Right atrium auricular region (tissue), 2 donors: Measurements from ENCODE around the gene EDRF1. TPM values are rescaled to one million over a fixed set of nuclear protein-coding genes. Genes with fewer than 3 reads are reported as not detected.

Experiments used
- DNase-seq: peaks from one replicate; pipeline ENCODE4 v3.0.0-alpha.2; 2019; ENCODE audit warnings: low spot score
- H3K27ac ChIP-seq, 2 donors: fragments of 200-600 bp; sonication (generic); 1 replicate in 1 of 2; 2 replicates in 1 of 2; pipeline ENCODE4 v1.5.1; 2016 to 2019
- H3K27me3 ChIP-seq, 2 donors: fragments of 200-600 bp; sonication (generic); one replicate each; pipeline versions ENCODE4 v1.5.1 to v1.6.0; 2017 to 2019
- H3K36me3 ChIP-seq: fragments of 200-600 bp; sonication (generic); one replicate; pipeline ENCODE4 v1.5.1; 2016
- H3K4me1 ChIP-seq, 2 donors: fragments of 200-600 bp; sonication (generic); one replicate each; pipeline versions ENCODE4 v1.5.1 to v1.6.0; 2017 to 2019
- H3K4me3 ChIP-seq, 2 donors: fragments of 200-600 bp; sonication (generic); 1 replicate in 1 of 2; 2 replicates in 1 of 2; pipeline ENCODE4 v1.5.1; 2017 to 2019; ENCODE audit warnings: mild to moderate bottlenecking in 1 of 2, moderate library complexity in 1 of 2
- H3K9me3 ChIP-seq, 2 donors: fragments of 200-600 bp; sonication (generic); one replicate each; pipeline ENCODE4 v1.5.1; 2019
- CTCF ChIP-seq, 2 donors: fragments of 200-600 bp; sonication (generic); IDR thresholded peaks; one replicate each; pipeline ENCODE4 v1.5.1; 2019; ENCODE audit warnings: antibody characterized with exemption in 2 of 2
- total RNA-seq, 2 donors: library from RNA; depleted of rRNA; stranded (reverse); fragments of >200 nt; gene quantifications; one replicate each; pipeline ENCODE4 v1.1.0, GENCODE V29; 2016

The EDRF1 gene
- total RNA-seq, 2 donors from 2014 or later: 11.4 to 11.5 TPM

DNA sequence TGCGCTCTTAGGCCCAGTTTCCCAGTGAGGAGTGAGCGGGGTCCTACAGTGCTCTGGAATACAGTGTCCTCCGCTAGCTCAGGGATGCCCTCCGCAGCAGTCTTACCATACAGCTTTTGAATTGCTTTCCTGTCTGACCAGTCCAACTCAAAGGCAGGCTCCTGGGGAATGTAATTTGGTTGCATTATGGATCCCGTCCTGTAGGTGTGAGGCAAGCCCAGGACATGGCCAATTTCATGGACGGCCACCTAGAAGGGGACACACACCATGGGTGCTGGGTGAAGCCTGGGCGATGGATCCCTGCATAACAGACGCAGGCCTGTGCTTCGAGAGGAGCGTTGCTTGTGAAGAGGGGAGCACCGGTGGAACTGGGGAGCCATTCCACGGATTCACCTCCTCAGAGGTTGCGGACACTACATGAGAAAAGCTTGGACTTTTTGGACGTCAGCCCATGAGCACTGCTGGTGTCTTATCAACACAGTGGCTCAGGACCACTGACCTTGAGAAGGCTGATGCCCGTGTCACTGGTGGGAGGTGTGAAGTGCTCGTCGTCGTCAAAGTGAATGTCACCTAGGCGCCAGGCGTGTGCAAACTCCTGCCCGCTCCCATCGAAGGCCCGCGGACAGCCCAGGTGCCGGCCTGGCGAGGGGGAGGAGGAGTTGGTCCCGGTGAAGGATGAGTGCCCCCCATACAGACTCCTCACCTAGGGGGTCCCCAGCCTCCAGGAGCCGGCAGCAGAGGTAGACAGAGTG lies 52.8 kb downstream of the EDRF1 start:
- Histone ChIP-seq H3K27me3 (no peaks in the 10 kb centered on the region), H3K9me3 (no peaks in the 10 kb centered on the region), H3K4me3 (no peak overlapping the region), H3K27ac (no peak overlapping the region), H3K36me3 (no peaks in the 10 kb centered on the region), H3K4me1 (peaks cover 0 to 21% of the 10 kb centered on the region in 2 donors)
- TF ChIP-seq CTCF (IDR thresholded peaks at IDR 0.05): no peak
- no peak for DNase-seq

DNA sequence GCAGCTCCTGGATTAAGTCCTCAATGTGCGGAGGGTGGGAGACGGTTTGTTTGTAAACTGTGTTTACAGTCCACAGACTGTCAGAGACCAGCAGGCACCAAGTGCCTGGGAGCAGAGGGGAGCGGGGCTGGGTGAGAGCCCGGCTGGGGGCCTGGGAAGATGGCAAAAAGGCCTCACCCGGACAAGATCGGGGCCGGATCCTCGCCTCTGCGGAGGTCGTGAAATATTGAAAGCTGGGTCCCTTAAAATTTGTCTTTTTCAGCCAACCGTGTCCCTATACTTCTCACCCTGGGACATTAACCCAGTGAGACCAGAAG lies 53.3 kb downstream of the EDRF1 start:
- H3K36me3 ChIP-seq: no peaks in the 10 kb centered on the region
- H3K4me1 ChIP-seq: peaks cover 0 to 16% of the 10 kb centered on the region in 2 donors
- no peak overlapping the region for H3K27ac ChIP-seq
- no peak for DNase-seq
- H3K9me3 ChIP-seq: no peaks in the 10 kb centered on the region
- H3K27me3 ChIP-seq: no peaks in the 10 kb centered on the region
- no peak overlapping the region for H3K4me3 ChIP-seq
- TF ChIP-seq CTCF (IDR thresholded peaks at IDR 0.05): no peak

DNA sequence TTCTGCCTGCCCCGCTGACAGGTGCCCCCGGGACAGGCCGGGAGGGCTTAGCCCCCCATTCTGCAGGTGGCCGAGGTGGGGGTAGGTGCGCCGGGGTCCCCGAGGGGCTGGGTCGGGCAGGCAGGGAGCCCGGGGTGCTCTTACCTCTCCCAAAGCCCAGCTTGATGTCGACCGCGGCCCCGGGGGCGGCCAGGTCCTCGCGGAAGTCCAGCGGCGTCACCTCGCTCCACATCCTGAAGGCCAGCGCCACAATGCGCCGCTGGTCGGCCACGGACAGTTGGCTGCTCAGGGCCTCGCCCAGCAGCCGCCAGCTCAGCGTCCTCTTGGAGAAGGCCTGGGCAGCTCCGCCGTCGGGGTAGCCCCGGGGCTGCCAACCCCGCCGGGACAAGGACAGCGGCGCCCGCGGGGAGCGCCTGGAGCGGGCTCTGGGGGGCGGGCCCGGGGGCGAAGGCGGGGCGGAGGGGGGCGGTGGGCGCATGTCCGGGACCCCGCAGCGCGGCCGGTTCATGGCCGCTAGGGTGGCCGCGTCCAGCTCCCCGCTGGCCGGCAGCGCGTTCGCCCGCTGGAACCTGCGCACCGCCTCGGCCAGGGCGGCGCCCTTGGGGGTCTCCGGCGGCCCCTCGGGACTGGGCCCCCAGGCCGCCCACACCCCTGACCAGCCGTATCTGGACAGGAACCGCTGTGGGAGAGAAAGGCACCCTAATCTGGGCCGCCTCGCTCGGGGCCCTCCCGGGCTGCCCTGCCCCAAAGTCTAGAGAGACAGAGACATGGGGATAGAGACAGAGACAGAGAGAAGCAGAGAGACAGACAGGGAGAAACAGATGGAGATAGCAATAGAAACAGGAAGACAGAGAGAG lies 54.4 kb downstream of the EDRF1 start:
- H3K4me3 ChIP-seq: peak overlapping the region in 1 of 2 donors; percentile 24
- no peaks in the 10 kb centered on the region for H3K9me3 ChIP-seq
- no peak for DNase-seq

GRCh38 chr10:125774581-125775191 lies 55.2 kb downstream of the EDRF1 start:
- no peak overlapping the region for H3K4me3 ChIP-seq
- no peak overlapping the region for H3K27ac ChIP-seq
- H3K36me3 ChIP-seq: no peaks in the 10 kb centered on the region
- H3K9me3 ChIP-seq: no peaks in the 10 kb centered on the region
- no peaks in the 10 kb centered on the region for H3K4me1 ChIP-seq
- no peak for DNase-seq
- no peak for TF ChIP-seq CTCF (IDR thresholded peaks at IDR 0.05)
- H3K27me3 ChIP-seq: no peaks in the 10 kb centered on the region

More for the DNA sequence above, 54.4 kb downstream of the EDRF1 start:
- no peak for TF ChIP-seq CTCF (IDR thresholded peaks at IDR 0.05)
- no peaks in the 10 kb centered on the region for H3K27me3 ChIP-seq
- no peak overlapping the region for H3K27ac ChIP-seq
- H3K4me1 ChIP-seq: peaks cover 0 to 5% of the 10 kb centered on the region in 2 donors
- H3K36me3 ChIP-seq: no peaks in the 10 kb centered on the region

GRCh38 chr10:125775491-125776106 lies 56.1 kb downstream of the EDRF1 start, which contains the start of gene MMP21:
MMP21 (minus strand) TSS chr10:125775821; CDS start chr10:125775821, 0 bp downstream.
- no peaks in the 10 kb centered on the region for H3K4me1 ChIP-seq
- DNase-seq: no peak
- H3K27me3 ChIP-seq: no peaks in the 10 kb centered on the region
- H3K27ac ChIP-seq: no peak within 1 kb of the TSS
- no peak for TF ChIP-seq CTCF (IDR thresholded peaks at IDR 0.05)
- H3K4me3 ChIP-seq: no peak within 1 kb of the TSS
- H3K9me3 ChIP-seq: no peaks in the 10 kb centered on the region
- no peaks in the 10 kb centered on the region for H3K36me3 ChIP-seq
